ENCODE data around the gene ST3GAL6.

DNA sequence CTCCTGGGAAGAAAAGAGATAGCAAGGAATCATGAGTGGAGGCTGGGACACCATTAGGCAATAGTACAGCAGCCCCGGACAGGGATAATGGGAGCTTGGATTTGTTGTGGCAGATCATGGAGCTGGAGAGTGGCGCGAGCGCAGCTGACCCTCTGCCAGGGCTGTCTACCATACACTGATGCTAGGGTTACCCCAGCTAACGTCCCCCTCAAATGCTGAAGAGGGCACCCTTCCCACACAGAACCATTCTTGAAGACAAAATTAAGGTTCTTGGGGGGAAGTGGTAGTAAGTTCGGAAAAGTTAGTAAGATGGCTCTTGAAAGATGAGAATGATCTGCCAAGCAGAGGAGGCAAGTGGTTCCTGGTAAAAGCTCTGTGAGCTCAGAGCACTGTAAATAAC, 61.1 kb downstream of the ST3GAL6 start:
- TF ChIP-seq ZNF174 (CRISPR knock-in tag; IDR thresholded peaks at IDR 0.05) (no peak), TAF7 (tag; IDR thresholded peaks at IDR 0.05) (no peak), SP1 (CRISPR knock-in tag; IDR thresholded peaks at IDR 0.05) (no peak), ZFX (CRISPR knock-in tag; IDR thresholded peaks at IDR 0.05) (no peak), POLR2A (conservative IDR thresholded peaks at IDR 0.05) (no peak), EGR1 (conservative IDR thresholded peaks at IDR 0.05) (no peak), STAT5A (IDR thresholded peaks at IDR 0.05; ENCODE audit: borderline replicate concordance, low read length) (no peak)

Measured in K562 (cell line).